Muscle of arm (tissue), 12 donors: ENCODE results near the gene EMILIN2. TPM values are rescaled to one million over a fixed set of nuclear protein-coding genes. Genes with fewer than 3 reads are reported as not detected.
"Not testable (repeated sequence)": the region's sequence is repeated elsewhere in the genome, so short reads cannot be mapped to it uniquely, and the experiment has no call there.

Experiments used
- DNase-seq: peaks from one replicate; pipeline ENCODE4 v3.0.0-alpha.2; 2013
- polyA plus RNA-seq, 12 donors: library from polyadenylated mRNA; unstranded; fragments of 120-200 nt; gene quantifications; one replicate each; pipeline ENCODE4 v1.2.1, GENCODE V29; 2013; ENCODE audit not compliant: insufficient read length in 12 of 12

The EMILIN2 gene
- polyA plus RNA-seq, 12 donors = 19.3 to 48.5 (median 27.7) TPM; not detected in 1

DNA sequence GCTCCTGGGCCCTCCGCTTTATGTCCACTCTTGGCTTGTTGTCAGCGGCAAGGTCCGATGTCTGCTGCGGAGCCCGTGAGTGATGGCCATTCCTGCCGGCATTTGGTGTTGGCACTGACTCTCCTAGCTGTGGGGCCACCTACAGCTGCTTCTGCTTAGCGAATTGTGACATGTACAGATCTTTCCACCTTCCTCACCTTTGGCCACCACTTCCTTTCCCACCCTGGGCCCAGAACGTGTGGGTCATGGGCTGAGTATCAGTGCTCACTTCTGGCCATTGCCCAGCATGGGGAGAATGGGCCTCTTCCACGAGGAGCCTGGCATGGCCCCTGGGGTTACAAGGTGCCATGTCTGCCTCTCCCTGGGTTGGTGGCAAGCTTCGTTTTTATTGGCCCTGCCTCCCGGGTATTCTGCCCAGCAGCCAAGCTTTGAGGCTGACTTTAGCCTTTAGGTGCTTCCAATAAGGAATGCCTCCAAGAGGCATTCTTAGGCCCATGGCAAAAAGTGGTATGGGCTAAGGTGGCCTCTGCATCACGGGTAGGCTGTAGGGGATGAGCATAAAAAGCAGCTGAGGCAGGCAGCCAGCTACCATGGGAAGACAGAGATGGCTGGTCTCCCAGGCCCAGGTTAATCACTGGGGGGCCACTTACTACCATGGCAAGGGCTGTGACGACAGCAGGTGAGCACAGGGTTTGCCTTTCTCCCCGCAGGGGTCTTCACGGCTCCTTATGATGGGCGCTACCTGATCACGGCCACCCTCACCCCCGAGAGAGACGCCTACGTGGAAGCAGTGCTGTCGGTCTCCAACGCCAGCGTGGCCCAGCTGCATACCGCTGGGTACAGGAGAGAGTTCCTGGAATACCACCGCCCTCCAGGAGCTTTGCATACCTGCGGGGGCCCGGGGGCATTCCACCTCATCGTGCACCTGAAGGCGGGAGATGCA, 65.8 kb downstream of the EMILIN2 start:
- DNase-seq = no peak

DNA sequence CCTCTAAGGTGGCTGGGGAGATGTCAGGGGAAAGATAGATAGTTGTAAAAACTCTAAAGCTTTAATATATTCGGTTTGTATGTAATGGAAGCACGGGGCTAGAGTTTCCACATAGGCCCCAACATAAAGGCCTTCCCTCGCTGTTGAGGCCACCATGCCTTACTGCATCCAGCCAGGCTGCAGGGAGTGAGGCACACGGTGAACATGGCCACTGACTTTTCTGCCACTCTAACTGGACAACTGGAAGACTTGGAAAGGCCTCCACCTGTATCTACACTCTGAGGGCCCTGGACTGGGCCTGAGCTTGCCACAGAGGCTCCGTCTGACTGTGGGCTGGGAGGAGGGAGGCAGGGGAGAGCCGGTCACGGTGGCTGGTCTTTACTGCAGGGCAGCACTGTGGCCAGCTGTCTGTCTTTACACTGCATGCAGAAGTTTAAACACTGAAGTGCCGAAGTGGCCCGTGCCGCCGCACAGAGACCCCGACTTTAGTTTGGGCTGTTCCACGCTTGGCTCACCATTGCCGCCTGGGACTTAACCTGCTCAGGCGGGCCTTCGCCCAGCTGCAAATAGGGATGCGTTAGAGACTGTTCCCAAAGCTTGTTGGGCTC, 66.7 kb downstream of the EMILIN2 start:
- no peak for DNase-seq

DNA sequence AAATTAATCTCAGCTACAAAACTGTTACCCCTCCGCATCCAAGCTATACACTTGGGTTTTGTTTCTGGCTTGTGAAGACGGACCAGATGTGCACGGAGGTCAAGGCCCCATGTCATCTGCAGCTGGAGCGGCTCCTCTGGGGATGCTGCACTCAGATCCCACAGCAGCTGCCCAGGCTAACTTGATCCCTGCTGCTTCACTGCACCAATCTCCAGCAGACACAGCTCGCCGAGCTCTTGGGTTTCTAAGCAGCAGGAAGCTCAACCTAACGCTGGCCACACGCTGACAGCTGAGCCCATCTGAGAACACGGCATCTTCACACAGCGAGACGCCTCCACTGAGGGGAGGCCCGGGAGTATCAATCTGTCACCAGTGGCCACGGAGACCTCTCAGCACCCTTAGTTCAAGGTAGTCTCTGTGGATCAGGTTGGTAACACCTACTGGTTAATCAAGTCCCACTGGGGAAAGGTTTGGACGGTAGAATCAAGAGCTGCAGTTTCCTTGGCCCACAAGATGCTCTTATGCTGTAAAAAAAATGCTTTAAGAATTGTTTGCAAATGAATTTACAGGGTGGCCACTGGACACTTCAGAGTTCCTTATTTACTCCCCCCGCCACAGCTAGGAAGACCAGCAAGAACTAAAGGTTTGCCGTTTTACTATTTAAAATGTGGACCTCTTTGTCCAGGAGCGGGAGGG, 67.5 kb downstream of the EMILIN2 start:
- peak; percentile 84 for DNase-seq

- no peak for DNase-seq
These were observed 68.1 kb downstream of the EMILIN2 start for GRCh38 chr18:2914881-2915240.

- not testable (repeated sequence) for DNase-seq
These were observed 68.7 kb downstream of the EMILIN2 start for GRCh38 chr18:2915486-2915885.

DNA sequence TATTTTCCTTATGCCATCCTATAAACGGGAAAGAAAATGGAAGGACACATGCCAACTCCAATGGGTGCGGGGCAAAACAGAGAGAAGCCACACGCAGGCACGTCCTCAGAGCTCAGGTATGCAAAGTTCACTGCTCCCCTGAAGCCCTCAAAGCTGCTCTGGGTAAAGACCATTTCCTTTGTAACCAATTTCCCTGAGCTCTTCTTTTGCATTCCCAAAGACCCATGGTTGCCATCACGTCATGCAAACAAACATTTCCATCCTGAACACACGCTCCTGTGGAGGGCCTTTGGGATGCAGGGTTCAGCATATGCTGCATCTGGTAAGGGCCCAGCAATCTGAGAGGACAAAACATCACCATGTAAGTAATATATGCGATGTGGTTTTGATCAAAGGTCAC, 69.4 kb downstream of the EMILIN2 start:
- no peak for DNase-seq

- DNase-seq = no peak
These were observed 70.6 kb downstream of the EMILIN2 start for GRCh38 chr18:2917259-2918047.

DNA sequence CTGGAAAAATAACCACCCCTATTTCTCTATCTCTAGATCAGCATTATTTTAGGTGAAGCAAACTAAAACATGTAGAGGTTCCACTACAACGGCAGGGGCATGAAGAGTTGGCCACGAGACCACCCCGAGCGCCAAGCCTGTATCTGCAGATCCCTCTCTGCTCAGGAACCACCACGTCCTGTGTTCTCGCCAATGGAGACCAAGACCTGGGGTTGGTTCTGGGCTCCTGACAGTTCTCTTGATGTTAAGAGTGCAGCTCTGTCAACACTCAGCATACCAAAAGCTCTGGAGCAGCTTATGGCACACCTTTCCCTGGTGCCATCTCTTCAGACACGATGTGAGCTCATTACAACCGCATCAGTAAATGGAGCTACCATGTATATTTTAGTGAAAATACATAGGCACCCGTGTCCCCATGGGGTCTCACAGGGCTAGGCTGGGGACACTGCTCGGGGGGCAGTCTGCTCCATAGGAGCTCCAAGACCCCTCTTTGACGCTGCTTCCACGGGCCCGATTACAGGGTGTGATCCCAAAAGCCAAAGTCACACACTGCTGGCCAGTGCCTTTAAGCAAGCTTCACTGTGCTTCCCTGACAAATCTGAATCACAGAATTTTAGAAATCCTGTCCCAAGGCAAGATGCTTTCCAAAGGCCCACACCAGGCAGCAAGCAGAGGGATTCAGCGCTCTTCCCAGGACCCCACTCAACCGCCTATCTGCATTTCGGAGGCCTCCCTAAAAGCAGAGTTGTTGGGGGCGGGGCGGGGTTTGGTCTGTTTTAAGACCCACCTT, 72.2 kb downstream of the EMILIN2 start:
- no peak for DNase-seq

- no peak for DNase-seq
These were observed 72.8 kb downstream of the EMILIN2 start for GRCh38 chr18:2919600-2919999.

- DNase-seq = no peak
These were observed 73.2 kb downstream of the EMILIN2 start for GRCh38 chr18:2920027-2920426.

DNA sequence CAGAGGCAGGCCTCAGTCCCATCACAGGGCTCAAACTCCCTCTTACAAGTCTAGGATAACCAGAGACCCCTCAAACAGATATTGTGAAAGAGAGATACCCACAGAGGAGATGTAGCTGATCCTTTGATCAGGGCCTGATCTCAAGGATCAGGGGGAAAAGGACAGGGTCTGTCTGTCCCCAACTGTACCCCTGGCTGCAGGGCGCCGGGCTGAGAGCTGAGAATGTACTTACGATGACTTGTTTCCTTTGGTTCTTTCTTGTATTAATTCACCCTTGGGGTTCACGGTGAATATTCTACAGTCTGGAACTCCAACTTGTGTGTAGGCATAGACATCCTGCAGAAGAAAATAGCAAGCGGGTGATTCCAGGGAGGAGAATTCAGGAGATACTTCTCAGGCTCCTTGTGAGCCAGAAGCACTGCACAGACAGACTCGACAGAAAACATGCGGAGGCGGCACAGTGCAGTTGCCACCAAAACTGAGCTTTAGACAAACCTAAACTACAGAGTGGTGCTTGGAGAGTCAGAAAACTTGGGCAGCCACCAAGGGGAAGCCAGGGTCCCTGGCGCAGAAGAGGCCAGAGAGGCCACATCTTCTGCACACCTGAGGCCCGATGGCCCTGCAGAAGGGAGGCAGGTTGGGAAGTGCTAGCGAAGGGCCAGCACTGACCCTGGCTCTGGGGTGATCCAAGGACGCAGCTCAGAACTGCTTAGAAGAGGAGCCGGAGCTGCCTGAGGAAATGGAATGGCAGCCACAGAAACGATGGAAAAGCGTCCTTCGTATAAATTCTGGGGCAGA, 73.9 kb downstream of the EMILIN2 start:
- no peak for DNase-seq

DNA sequence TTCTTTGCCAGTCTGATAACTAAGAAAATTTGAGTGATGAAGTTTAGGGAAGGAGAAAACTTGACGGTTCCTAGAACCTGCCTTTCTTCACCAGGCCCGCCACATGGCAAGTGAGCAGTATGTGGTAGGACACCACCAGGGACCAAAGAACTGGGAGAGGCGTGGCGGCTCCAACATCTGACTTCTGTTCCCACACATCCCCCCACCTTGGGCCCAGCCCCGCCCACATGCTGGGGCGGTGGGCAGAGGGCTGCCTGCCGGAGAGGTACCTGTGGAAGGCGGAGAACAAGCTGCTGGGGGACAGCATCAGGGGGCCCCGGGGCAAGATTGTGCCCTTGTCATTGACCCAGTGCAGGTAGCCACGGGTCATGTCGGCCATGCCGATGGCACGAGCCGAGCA, 75.0 kb downstream of the EMILIN2 start:
- DNase-seq = no peak

GRCh38 chr18:2923464-2923863, 76.7 kb downstream of the EMILIN2 start:
- DNase-seq = no peak

GRCh38 chr18:2924920-2925319, 78.1 kb downstream of the EMILIN2 start:
- DNase-seq = no peak

DNA sequence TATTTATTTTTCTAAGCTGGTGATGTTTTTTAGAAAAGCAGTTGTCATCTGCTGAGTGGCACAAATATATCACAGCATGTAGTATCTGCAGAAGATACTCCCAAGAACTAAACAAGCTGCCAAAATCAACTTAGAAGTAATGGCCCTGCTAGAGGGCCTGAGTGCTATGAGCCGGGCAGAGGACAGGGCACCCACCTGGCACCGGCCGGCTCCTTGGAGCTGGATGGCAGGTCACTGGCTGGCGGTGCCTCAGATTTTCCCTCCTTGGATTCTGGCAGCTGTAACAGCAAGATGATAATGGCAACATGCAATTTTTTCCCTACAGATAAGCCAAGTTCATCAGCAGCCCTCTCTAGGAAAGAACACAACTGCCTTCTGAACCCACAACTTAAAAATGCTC, 79.7 kb downstream of the EMILIN2 start:
- peak; percentile 36 for DNase-seq

DNA sequence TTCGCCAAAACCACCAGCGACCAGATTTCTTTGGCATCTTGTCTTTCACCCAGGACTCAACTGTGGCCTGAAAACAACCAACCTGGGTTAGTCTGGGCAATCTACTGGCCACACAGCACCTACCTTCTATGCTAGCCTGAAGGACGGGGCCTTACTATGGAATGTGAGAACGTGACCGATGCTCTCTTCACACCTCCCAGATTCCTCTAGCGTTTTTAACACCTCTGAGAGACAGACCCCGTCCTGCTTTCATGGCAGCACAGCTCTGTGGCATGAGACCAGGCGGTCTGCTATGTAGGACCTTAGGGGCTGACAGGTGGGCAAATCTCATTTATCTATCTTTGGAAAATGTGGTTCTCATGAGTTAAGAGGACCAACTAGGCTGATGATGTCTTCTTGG, 80.9 kb downstream of the EMILIN2 start:
- DNase-seq = no peak

GRCh38 chr18:2932247-2933181, 85.7 kb downstream of the EMILIN2 start:
- DNase-seq = peak; percentile 65

- no peak for DNase-seq
These were observed 87.2 kb downstream of the EMILIN2 start for GRCh38 chr18:2933995-2934394.
